Retinal pigment epithelial cell (primary cell): ENCODE measurements around the gene SLC15A1.
A peak's percentile ranks its signal among the peaks of the same experiment; 100 is the strongest.
"Not testable (repeated sequence)": the region's sequence is repeated elsewhere in the genome, so short reads cannot be mapped to it uniquely, and the experiment has no call there.

Experiments
- DNase-seq: peaks from one replicate; pipeline ENCODE4 v3.0.0-alpha.2; 2010; ENCODE audit warnings: low read depth
- H3K4me3 ChIP-seq: 2 replicates; pipeline ENCODE4 v1.5.1; 2011; ENCODE audit warnings: mild to moderate bottlenecking, low read length, control low read depth, moderate library complexity
- CTCF ChIP-seq: conservative IDR thresholded peaks from 2 replicates; pipeline ENCODE4 v1.5.1; 2011; ENCODE audit warnings: low read depth, low read length, control low read depth, inconsistent platforms

The SLC15A1 gene

GRCh38 chr13:98755729-98756128 is 3.3 kb upstream of the SLC15A1 start:
- DNase-seq: no peak
- no peak overlapping the region for H3K4me3 ChIP-seq
- no peak for TF ChIP-seq CTCF

GRCh38 chr13:98755116-98755515 is 2.6 kb upstream of the SLC15A1 start:
- H3K4me3 ChIP-seq: no peak overlapping the region
- no peak for DNase-seq
- no peak for TF ChIP-seq CTCF

- DNase-seq, H3K4me3 ChIP-seq: not testable (repeated sequence)
These were observed 2.0 kb upstream of the SLC15A1 start for GRCh38 chr13:98754468-98754867.

GRCh38 chr13:98751861-98752466 is 508 bp downstream of the SLC15A1 start:
- no peak for TF ChIP-seq CTCF
- no peak for DNase-seq

GRCh38 chr13:98751367-98751782 is 1.1 kb downstream of the SLC15A1 start:
- no peak for DNase-seq
- no peak overlapping the region for H3K4me3 ChIP-seq
- no peak for TF ChIP-seq CTCF

More at GRCh38 chr13:98751861-98752466, 508 bp downstream of the SLC15A1 start:
- peak overlapping the region; percentile 31 for H3K4me3 ChIP-seq

GRCh38 chr13:98749501-98749900 is 3.0 kb downstream of the SLC15A1 start:
- DNase-seq: no peak
- H3K4me3 ChIP-seq: no peak overlapping the region
- no peak for TF ChIP-seq CTCF

- H3K4me3 ChIP-seq: no peak overlapping the region
- DNase-seq: no peak
- no peak for TF ChIP-seq CTCF
These were observed 5.5 kb downstream of the SLC15A1 start for GRCh38 chr13:98746968-98747367.

GRCh38 chr13:98743377-98743776 is 9.1 kb downstream of the SLC15A1 start:
- no peak for TF ChIP-seq CTCF
- no peak for DNase-seq
- no peak overlapping the region for H3K4me3 ChIP-seq
